Measurements from ENCODE around the gene KIF1A. TPM values are rescaled to one million over a fixed set of nuclear protein-coding genes. Genes with fewer than 3 reads are reported as not detected.

Gene KIF1A
- total RNA-seq, 1 donor from 2014 or later: not detected

DNA sequence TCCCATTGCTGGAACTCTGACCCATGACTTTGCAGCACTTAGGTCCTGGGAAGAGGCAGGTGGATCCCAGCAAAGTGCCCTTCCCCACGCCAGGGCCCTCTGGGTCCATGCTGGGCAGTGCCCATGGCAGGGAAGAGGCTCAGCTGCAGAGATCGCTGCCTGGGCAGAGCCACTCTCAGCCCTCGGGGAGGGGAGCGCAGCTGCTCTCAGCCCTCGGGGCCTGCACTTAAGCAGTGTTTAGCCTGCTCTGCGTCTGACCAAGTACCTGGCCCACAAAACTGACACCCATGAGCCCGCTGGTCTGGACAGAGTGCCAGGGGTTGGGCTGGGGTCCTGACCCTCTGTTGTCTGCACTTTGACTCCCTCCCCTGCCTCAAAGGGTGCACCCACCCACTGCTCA, 82.1 kb downstream of the KIF1A start:
- intact Hi-C loops (cut with micrococcal nuclease): no loop called here
- POLR2A ChIA-PET: no interaction called here
- TF ChIP-seq, protein P1, sequence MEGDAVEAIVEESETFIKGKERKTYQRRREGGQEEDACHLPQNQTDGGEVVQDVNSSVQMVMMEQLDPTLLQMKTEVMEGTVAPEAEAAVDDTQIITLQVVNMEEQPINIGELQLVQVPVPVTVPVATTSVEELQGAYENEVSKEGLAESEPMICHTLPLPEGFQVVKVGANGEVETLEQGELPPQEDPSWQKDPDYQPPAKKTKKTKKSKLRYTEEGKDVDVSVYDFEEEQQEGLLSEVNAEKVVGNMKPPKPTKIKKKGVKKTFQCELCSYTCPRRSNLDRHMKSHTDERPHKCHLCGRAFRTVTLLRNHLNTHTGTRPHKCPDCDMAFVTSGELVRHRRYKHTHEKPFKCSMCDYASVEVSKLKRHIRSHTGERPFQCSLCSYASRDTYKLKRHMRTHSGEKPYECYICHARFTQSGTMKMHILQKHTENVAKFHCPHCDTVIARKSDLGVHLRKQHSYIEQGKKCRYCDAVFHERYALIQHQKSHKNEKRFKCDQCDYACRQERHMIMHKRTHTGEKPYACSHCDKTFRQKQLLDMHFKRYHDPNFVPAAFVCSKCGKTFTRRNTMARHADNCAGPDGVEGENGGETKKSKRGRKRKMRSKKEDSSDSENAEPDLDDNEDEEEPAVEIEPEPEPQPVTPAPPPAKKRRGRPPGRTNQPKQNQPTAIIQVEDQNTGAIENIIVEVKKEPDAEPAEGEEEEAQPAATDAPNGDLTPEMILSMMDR (IDR thresholded peaks at IDR 0.05): no peak
- DNase-seq (no peak), ATAC-seq (ENCODE audit: low read depth) (no peak)
- CTCF ChIA-PET: no interaction called here
- Mint-ChIP-seq H3K4me1 (no peaks in the 10 kb centered on the region), H3K9me3 (no peaks in the 10 kb centered on the region), H3K36me3 (ENCODE audit: low read depth) (no peaks in the 10 kb centered on the region), H3K27ac (no peak overlapping the region), H3K4me3 (no peak overlapping the region), H3K27me3 (peaks cover 3% of the 10 kb centered on the region)

DNA sequence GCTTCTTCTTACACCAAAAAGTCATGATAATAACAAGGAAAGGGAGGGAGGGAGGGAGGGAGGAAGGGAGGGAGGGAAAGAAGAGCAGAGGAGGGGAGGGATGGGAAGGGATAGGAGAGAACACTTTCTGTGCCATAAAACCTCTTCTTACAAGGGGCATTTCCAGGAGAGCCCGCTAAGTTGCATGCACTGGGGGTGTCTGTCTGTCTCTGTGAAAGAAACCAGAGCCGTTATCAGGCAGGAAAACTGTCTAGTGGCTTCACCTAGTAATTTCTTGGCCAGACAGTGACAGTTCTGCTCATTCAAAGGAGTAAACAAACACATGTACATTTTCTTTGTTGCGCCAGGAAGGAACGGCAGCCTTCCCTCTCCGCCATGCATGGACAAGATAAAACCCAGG, 82.5 kb downstream of the KIF1A start:
- H3K9me3 Mint-ChIP-seq: no peaks in the 10 kb centered on the region
- TF ChIP-seq, protein P1 (IDR thresholded peaks at IDR 0.05): no peak
- no peaks in the 10 kb centered on the region for H3K4me1 Mint-ChIP-seq
- no peak overlapping the region for H3K27ac Mint-ChIP-seq
- ChIA-PET CTCF (no interaction called here), POLR2A (no interaction called here)
- intact Hi-C loops (cut with micrococcal nuclease): no loop called here
- no peaks in the 10 kb centered on the region for H3K36me3 Mint-ChIP-seq (ENCODE audit: low read depth)
- ATAC-seq (ENCODE audit: low read depth): no peak
- H3K4me3 Mint-ChIP-seq: no peak overlapping the region
- H3K27me3 Mint-ChIP-seq: peaks cover 3% of the 10 kb centered on the region
- DNase-seq: no peak

DNA sequence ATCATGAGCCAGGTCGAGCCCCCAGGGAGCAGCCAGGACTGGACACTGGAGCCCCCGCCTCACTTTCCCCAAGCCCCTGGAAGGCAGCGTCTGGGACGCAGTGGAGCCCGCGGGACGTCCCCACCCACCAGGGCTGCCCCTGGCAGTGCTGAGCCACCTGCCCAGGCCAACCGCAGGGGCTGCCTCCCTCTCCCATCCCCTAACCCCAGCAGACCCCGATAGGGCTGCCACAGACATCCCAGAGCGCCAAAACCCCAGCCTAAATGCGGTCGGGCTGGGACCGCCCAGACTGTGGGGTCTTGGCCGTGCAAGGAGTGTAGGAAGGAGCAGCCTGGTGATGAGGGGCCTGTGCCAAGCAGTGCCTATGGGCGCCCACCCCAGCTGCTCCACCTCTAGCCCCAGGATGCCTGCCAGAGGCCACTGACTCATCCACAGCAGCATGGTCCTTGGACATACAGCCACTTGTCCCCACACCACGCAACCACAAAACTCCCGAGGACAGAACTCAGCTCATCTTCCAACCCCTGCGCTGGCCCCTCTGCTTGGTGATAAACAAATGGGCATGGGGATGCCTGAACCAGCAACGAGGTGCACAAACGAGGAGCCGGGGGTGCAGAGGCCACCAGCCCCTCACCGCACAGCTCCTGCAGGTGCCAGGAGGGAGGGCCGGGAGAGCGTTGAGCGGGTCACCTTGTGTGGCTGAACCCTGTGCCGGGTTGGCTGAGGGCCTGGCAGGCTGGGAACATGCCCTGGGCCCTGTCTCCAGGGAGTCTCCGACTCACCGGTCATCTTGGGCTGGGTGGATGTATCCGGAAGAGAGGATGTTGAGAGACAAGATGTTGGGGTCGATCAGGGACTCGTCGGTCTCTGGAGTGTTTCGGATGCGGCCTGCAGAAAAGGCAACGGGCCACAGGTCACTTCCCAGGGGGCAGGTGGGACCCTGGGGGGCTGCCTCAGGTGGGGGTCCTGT, 83.5 kb downstream of the KIF1A start:
- ATAC-seq (ENCODE audit: low read depth): no peak
- Mint-ChIP-seq H3K4me3 (no peak overlapping the region), H3K9me3 (no peaks in the 10 kb centered on the region), H3K27me3 (peaks cover 3% of the 10 kb centered on the region), H3K36me3 (ENCODE audit: low read depth) (no peaks in the 10 kb centered on the region), H3K4me1 (no peaks in the 10 kb centered on the region), H3K27ac (no peak overlapping the region)
- no peak for DNase-seq
- ChIA-PET POLR2A (interaction anchor here (0.7 kb wide), 1 partner anchor 750 kb away, joined by 6 read pairs; no protein-coding TSS in a partner anchor), CTCF (no interaction called here)
- intact Hi-C loops (cut with micrococcal nuclease): no loop called here
- TF ChIP-seq, protein P1 (IDR thresholded peaks at IDR 0.05): no peak

GRCh38 chr2:240735476-240735875, 84.5 kb downstream of the KIF1A start:
- H3K4me3 Mint-ChIP-seq: no peak overlapping the region
- POLR2A ChIA-PET: no interaction called here
- intact Hi-C loops (cut with micrococcal nuclease): no loop called here
- ATAC-seq (ENCODE audit: low read depth) (no peak), DNase-seq (no peak)
- H3K9me3 Mint-ChIP-seq: no peaks in the 10 kb centered on the region
- H3K36me3 Mint-ChIP-seq (ENCODE audit: low read depth): no peaks in the 10 kb centered on the region
- no peaks in the 10 kb centered on the region for H3K4me1 Mint-ChIP-seq
- TF ChIP-seq, protein P1 (IDR thresholded peaks at IDR 0.05): no peak
- CTCF ChIA-PET: no interaction called here
- no peak overlapping the region for H3K27ac Mint-ChIP-seq
- H3K27me3 Mint-ChIP-seq: peaks cover 3% of the 10 kb centered on the region

DNA sequence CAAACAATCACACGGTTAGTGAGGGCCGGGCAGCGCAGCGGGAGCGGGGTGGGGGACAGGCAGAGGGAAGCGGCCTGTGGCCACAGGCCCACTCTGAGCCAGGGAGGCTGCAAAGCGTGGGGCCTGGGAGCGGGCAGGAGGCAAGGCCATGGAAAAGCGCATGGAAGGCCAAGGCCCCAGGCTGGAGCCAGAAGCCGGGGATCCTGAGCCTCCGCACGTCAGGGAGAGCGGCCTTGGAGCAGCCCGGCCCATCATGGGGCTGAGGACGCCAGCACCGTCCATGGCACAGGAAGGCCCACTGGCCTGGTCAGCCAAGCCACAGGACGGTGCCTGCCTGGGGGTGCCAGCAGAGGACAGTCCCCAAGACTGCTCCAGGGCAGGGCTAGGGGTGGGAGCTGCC, 85.3 kb downstream of the KIF1A start:
- TF ChIP-seq, protein P1 (IDR thresholded peaks at IDR 0.05): no peak
- Mint-ChIP-seq H3K36me3 (ENCODE audit: low read depth) (no peaks in the 10 kb centered on the region), H3K9me3 (no peaks in the 10 kb centered on the region), H3K27me3 (peaks cover 3% of the 10 kb centered on the region), H3K27ac (no peak overlapping the region), H3K4me3 (no peak overlapping the region), H3K4me1 (no peaks in the 10 kb centered on the region)
- intact Hi-C loops (cut with micrococcal nuclease): no loop called here
- POLR2A ChIA-PET: no interaction called here
- DNase-seq (no peak), ATAC-seq (ENCODE audit: low read depth) (no peak)
- CTCF ChIA-PET: no interaction called here
